ENCODE data around the gene CEP68.
"Not testable (repeated sequence)": the region's sequence is repeated elsewhere in the genome, so short reads cannot be mapped to it uniquely, and the experiment has no call there.

The CEP68 gene

GRCh38 chr2:65079017-65079416 lies 22.8 kb downstream of the CEP68 start:
- no peak for DNase-seq (ENCODE audit: low read depth)

DNA sequence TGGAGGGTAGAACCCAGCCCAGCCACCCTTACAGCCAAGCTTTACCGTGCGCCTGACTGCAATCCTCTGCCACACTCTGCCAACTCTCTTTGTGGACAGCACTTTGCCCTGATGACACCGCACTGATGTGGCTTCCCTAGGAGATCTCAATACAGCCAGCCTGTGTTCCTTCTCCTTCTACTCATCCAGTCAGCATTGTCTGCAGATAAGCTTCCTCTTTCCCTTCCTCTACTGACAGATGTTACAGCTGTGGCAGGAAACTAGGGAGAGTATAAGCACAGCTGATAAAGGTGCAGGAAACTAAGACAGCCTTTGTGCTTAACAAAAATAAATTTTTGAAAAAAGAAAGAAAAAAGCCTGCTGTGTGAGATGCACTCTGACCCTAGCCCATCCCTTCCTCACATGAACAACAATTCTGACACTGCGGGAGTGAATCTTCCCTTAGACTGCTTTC lies 25.0 kb downstream of the CEP68 start:
- DNase-seq (ENCODE audit: low read depth): no peak

- DNase-seq (ENCODE audit: low read depth): no peak
Observed at GRCh38 chr2:65085148-65085547, 28.9 kb downstream of the CEP68 start.

DNA sequence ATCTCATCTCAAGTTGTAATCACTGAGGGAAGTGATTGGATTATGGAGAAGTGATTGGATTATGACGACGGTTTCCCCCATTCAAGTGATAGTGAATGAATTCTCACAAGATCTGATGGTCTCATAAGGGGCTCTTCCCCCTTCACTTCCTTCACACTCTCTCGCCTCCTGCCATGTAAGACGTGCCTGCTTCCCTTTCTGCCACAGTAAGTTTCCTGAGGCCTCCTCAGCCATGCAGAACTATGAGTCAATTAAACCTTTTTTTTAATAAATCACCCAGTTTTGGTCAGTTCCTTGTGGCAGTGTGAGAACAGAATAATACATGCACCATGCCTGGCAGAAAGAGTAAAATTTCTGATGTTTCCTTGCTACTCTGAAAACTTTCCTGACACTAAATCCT lies 36.6 kb downstream of the CEP68 start:
- DNase-seq (ENCODE audit: low read depth): no peak

GRCh38 chr2:65093211-65093610 lies 37.0 kb downstream of the CEP68 start:
- DNase-seq (ENCODE audit: low read depth): no peak

- no peak for DNase-seq (ENCODE audit: low read depth)
Observed at GRCh38 chr2:65096948-65097347, 40.7 kb downstream of the CEP68 start.

DNA sequence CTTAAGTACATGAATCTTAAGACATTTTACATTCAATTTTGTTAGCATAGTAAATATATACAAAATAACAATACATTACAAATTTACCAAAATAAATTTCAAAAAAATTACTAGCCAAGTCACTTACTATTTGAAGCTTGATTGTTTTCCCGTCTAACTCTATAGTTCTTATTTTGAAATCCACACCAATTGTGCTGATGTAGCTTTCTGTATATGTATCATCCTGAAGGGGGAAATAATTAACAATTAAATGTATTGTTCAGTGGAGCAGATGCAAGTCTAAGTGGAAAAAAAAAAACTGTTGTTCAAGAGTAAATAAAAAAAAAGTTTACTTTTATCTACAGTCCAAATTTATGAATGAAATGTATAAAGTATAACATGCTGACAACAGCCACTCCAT lies 41.6 kb downstream of the CEP68 start:
- DNase-seq (ENCODE audit: low read depth): no peak

- DNase-seq (ENCODE audit: low read depth): no peak
Observed at GRCh38 chr2:65098741-65099140, 42.5 kb downstream of the CEP68 start.

- DNase-seq (ENCODE audit: low read depth): no peak
Observed at GRCh38 chr2:65101071-65101470, 44.9 kb downstream of the CEP68 start.

- DNase-seq (ENCODE audit: low read depth): no peak
Observed at GRCh38 chr2:65103013-65103715, 46.9 kb downstream of the CEP68 start.

DNA sequence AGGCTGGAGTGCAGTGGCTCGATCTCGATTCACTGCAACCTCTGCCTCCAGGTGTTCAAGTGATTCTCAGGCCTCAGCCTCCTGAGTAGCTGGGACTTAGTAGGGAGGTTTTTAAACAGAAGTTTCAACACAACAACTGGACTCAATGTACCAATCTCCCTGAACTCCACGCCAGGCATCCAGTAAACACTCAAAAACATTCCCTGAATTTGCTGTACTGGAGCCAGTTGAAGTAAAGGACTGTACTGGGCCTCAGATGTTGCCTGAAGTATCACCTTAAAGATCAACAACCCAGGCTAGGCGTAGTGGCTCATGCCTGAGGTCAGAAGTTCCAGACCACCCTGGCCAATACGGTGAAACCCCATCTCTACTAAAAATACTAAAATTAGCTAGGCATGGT lies 51.3 kb downstream of the CEP68 start:
- DNase-seq (ENCODE audit: low read depth): no peak

GRCh38 chr2:65108780-65109179 lies 52.6 kb downstream of the CEP68 start:
- DNase-seq (ENCODE audit: low read depth): no peak

DNA sequence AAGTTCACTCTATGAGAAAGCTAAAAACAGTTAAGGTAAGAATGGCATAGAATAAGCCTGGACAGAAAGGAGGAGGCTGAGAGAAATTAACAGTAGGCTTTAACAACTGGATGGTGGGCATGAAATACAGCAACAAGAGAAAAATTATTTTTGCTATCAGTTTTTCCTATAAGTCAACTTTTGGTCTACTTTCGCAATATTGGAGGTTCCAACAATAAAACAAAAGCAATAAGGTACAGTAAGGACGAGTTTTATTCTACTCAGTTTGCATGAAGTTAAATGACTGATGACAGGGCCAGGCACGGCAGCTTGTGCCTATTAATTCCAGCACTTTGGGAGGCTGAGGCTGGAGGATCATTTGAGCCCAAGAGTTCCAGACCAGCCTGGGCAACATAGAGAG lies 56.4 kb downstream of the CEP68 start:
- DNase-seq (ENCODE audit: low read depth): no peak

DNA sequence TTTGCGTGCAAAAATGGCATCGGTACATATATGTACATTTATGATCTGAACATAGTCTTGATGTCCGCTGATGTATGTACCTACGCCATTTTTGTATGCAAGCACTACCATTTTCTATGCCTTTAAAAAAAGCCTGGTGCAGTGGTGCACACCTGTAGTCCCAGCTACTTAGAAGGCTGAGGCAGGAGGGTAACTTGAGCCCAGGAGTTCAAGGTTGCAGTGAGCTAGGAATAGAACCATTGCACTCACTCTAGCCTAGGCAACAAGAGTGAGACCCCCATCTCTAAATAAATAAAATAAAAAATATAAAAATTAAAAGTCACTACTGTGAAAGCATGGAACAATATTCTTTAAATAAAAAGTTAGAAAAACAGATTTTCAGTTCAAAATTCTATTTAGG lies 57.0 kb downstream of the CEP68 start:
- no peak for DNase-seq (ENCODE audit: low read depth)

GRCh38 chr2:65113816-65114215 lies 57.6 kb downstream of the CEP68 start:
- DNase-seq (ENCODE audit: low read depth): no peak

DNA sequence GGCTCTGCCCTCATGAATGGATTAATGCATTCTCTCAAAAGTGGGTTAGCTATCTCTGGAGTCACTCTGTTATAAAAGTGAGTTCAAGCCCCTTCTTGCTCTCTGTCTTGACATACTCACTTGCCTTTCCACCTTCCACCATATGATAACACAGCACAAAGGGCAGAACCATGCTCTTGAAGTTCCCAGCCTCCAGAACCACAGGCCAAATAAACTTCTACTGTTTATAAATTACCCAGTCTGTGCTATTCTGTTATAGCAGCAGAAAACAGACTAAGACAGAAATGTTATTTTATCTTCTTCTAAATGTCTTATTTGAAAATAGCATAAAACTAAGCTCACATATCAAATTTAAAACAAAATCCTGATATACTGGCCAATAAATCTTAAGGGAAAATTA lies 58.7 kb downstream of the CEP68 start:
- DNase-seq (ENCODE audit: low read depth): no peak

- DNase-seq (ENCODE audit: low read depth): no peak
Observed at GRCh38 chr2:65116645-65117044, 60.4 kb downstream of the CEP68 start.

DNA sequence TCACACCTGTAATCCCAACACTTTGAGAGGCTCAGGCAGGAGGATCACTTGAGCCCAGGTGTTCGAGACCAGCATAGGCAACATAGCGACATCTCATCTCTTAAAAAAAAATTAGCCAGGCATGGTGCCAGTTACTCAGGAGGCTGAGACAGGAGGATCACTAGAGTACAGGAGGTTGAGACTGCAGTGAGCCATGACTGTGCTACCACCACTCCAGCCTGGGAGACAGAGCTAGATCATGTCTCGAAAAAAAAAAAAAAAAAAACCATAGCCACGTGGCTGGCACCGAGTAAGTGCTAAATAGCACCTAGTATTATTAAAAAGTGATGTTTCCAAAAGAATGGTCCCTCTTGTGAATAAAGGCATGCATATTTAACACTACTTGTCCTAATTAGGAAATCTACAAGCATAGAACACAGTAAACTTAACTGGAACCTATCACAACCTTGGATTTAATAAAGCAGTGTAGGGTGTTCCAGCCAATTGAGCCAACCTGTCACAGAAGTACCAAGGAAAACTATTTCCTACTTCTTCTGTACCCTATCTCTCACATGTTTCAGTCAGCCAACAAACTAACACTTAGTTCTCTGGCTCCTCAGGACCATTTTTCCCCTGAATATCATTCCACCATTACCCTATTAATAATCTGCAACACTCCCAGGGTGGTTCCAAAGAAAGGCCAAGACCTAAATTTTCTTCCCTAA lies 64.9 kb downstream of the CEP68 start:
- no peak for DNase-seq (ENCODE audit: low read depth)

DNA sequence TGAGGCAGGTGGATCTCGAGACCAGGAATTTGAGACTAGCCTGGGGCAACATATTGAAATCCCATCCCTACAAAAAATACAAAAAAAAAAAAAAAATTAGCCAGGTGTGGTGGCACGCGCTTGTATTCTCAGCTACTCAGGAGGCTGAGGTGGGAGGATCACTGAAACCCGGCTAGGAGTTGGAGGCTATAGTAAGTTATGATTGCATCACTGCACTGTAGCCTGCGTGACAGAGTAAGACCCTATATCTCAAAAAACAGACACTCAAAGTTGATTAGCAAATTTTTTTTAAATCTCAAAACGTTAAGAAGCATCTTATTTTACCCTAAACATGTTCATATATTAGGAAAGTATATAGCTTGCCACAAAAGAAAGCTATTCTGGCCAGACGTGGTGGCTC lies 66.1 kb downstream of the CEP68 start:
- no peak for DNase-seq (ENCODE audit: low read depth)

- not testable (repeated sequence) for DNase-seq (ENCODE audit: low read depth)
Observed at GRCh38 chr2:65125457-65125856, 69.2 kb downstream of the CEP68 start.

- no peak for DNase-seq (ENCODE audit: low read depth)
Observed at GRCh38 chr2:65128297-65129190, 72.3 kb downstream of the CEP68 start.

- peak; percentile 6 for DNase-seq (ENCODE audit: low read depth)
Observed at GRCh38 chr2:65129286-65129825, 73.1 kb downstream of the CEP68 start.
